ENCODE results near the gene PICALM.
"Not testable (repeated sequence)": the region's sequence is repeated elsewhere in the genome, so short reads cannot be mapped to it uniquely, and the experiment has no call there.

The PICALM gene

GRCh38 chr11:86099874-86100273 is 31.0 kb upstream of the PICALM start:
- peak; percentile 91 for FAIRE-seq
- DNase-seq (ENCODE audit: insufficient read length, low spot score), result no peak
- TF ChIP-seq POLR2A (IDR thresholded peaks at IDR 0.05; ENCODE audit: low read depth, low read length), result no peak

GRCh38 chr11:86097980-86098379 is 29.1 kb upstream of the PICALM start:
- FAIRE-seq (no peak), DNase-seq (ENCODE audit: insufficient read length, low spot score) (no peak)
- no peak for TF ChIP-seq POLR2A (IDR thresholded peaks at IDR 0.05; ENCODE audit: low read depth, low read length)

GRCh38 chr11:86091566-86091965 is 22.7 kb upstream of the PICALM start:
- no peak for DNase-seq (ENCODE audit: insufficient read length, low spot score)
- no peak for TF ChIP-seq POLR2A (IDR thresholded peaks at IDR 0.05; ENCODE audit: low read depth, low read length)
- FAIRE-seq, result no peak

- DNase-seq (ENCODE audit: insufficient read length, low spot score), result no peak
- FAIRE-seq, result no peak
- no peak for TF ChIP-seq POLR2A (IDR thresholded peaks at IDR 0.05; ENCODE audit: low read depth, low read length)
These were observed 22.2 kb upstream of the PICALM start for GRCh38 chr11:86091086-86091485.

- no peak for TF ChIP-seq POLR2A (IDR thresholded peaks at IDR 0.05; ENCODE audit: low read depth, low read length)
- no peak for DNase-seq (ENCODE audit: insufficient read length, low spot score)
- FAIRE-seq, result no peak
These were observed 20.8 kb upstream of the PICALM start for GRCh38 chr11:86089659-86090058.

GRCh38 chr11:86087688-86088087 is 18.8 kb upstream of the PICALM start:
- not testable (repeated sequence) for DNase-seq (ENCODE audit: insufficient read length, low spot score); FAIRE-seq

GRCh38 chr11:86087256-86087655 is 18.4 kb upstream of the PICALM start:
- DNase-seq (ENCODE audit: insufficient read length, low spot score), result no peak
- TF ChIP-seq POLR2A (IDR thresholded peaks at IDR 0.05; ENCODE audit: low read depth, low read length), result no peak
- FAIRE-seq, result no peak

GRCh38 chr11:86081455-86081854 is 12.6 kb upstream of the PICALM start:
- FAIRE-seq, result no peak
- TF ChIP-seq POLR2A (IDR thresholded peaks at IDR 0.05; ENCODE audit: low read depth, low read length), result no peak
- DNase-seq (ENCODE audit: insufficient read length, low spot score), result no peak

- no peak for FAIRE-seq
- TF ChIP-seq POLR2A (IDR thresholded peaks at IDR 0.05; ENCODE audit: low read depth, low read length), result no peak
- DNase-seq (ENCODE audit: insufficient read length, low spot score), result no peak
These were observed 10.5 kb upstream of the PICALM start for GRCh38 chr11:86079421-86079820.

- DNase-seq (ENCODE audit: insufficient read length, low spot score) (no peak), FAIRE-seq (no peak)
- no peak for TF ChIP-seq POLR2A (IDR thresholded peaks at IDR 0.05; ENCODE audit: low read depth, low read length)
These were observed 5.1 kb upstream of the PICALM start for GRCh38 chr11:86073948-86074347.

GRCh38 chr11:86072211-86072610 is 3.3 kb upstream of the PICALM start:
- DNase-seq (ENCODE audit: insufficient read length, low spot score) (no peak), FAIRE-seq (no peak)
- TF ChIP-seq POLR2A (IDR thresholded peaks at IDR 0.05; ENCODE audit: low read depth, low read length), result no peak

GRCh38 chr11:86070142-86071056 is 1.5 kb upstream of the PICALM start:
- FAIRE-seq, result no peak

GRCh38 chr11:86069408-86070101 is 671 bp upstream of the PICALM start:
- peak; percentile 20; the same call in 1 of the 2 replicates for TF ChIP-seq POLR2A (IDR thresholded peaks at IDR 0.05; ENCODE audit: low read depth, low read length)
- FAIRE-seq (peak; percentile 93), DNase-seq (ENCODE audit: insufficient read length, low spot score) (peak; percentile 73)

More at GRCh38 chr11:86070142-86071056, 1.5 kb upstream of the PICALM start:
- TF ChIP-seq POLR2A (IDR thresholded peaks at IDR 0.05; ENCODE audit: low read depth, low read length), result no peak
- DNase-seq (ENCODE audit: insufficient read length, low spot score), result no peak

GRCh38 chr11:86068138-86068871 is 579 bp downstream of the PICALM start:
- FAIRE-seq (no peak), DNase-seq (ENCODE audit: insufficient read length, low spot score) (no peak)

More at GRCh38 chr11:86068138-86068871, 579 bp downstream of the PICALM start:
- TF ChIP-seq POLR2A (IDR thresholded peaks at IDR 0.05; ENCODE audit: low read depth, low read length), result no peak
